Stimulated activated CD8-positive, alpha-beta memory T cell treated with anti-CD3 and anti-CD28 coated beads, Interleukin-4, amount 100 ng/mL, for 1 hour (primary cell): ENCODE measurements around the gene INPP5A.
"Not testable (repeated sequence)": the region's sequence is repeated elsewhere in the genome, so short reads cannot be mapped to it uniquely, and the experiment has no call there.

Experiments
- DNase-seq, 2 donors: peaks; one replicate each; pipeline ENCODE4 v3.0.0-alpha.2; 2020; ENCODE audit warnings: low read depth in 2 of 2, low spot score in 1 of 2

The INPP5A gene

DNA sequence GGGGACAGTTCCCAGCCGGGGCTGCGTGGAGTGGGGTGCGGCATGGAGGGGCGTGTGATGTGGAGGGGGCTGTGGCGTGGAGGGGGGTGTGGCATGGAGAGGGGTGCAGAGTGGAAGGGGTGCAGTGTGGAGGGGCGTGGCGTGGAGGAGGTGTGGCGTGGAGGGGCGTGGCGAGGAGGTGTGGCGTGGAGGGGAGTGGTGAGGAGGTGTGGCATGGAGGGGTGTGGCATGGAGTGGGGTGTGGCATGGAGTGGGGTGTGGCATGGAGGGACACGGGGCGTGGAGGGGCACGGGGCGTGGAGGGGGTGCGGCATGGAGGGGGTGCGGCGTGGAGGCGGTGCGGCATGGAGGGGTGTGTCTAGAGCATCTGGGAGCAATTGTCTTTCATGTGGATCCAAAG is 214.8 kb downstream of the INPP5A start:
- DNase-seq: no peak

DNA sequence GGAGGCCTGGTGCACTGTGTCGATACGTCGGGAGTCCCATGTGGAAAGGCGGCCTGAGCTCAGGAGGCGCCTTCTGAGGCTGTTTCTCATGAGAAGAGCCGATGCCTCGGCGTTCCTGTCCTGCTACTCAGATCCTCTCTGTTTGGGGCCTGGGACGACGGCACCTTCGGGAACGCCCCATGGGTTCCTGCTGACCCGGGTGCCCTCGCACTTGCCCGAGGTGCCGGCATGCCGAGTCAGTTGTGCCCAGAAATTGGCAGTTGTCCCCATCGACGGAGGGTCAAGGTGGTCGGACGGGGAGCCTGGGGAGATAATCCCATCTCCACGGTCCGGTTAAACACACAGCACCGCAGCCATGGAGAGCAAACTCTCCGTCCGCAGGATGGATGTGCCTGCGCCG is 215.4 kb downstream of the INPP5A start:
- DNase-seq: no peak

DNA sequence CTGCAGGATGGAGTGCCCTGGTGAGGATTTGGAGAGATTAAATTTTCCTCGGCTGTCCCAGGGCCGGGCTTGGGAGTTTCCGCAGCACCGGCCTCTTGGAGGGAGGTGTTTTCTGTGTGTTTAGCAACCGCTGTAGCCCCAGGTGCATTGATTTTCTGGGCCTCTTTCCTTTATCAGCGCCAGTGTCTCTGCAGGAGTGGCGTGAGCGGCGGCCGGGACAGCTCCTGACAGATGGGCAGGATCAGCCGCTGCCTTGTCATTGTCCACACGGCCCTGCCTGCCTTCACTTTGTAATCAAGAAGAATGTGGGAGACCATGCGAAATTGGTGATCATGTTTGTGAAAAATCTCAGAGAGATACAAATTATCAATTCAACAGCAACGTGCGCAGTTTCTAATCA is 216.0 kb downstream of the INPP5A start:
- no peak for DNase-seq

DNA sequence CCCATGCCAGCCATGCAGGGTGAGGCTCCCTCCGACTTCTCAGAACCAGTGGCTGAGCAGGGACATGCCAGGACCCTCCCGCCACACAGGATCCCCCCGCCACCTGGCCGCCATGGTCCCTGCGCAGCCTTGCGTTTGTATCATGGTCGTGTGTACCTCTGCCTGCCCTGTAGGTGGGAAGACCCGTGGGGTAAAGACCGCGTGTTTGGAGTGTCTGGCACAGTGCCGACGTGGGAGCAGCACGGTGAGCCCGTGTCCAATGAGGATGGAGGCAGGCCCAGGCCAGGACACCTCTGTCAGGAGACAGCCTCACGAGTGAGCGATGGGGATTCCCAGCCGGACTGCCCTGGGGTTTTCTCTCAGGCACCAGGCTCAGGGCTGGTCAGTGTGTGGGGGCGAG is 216.5 kb downstream of the INPP5A start:
- DNase-seq: no peak

DNA sequence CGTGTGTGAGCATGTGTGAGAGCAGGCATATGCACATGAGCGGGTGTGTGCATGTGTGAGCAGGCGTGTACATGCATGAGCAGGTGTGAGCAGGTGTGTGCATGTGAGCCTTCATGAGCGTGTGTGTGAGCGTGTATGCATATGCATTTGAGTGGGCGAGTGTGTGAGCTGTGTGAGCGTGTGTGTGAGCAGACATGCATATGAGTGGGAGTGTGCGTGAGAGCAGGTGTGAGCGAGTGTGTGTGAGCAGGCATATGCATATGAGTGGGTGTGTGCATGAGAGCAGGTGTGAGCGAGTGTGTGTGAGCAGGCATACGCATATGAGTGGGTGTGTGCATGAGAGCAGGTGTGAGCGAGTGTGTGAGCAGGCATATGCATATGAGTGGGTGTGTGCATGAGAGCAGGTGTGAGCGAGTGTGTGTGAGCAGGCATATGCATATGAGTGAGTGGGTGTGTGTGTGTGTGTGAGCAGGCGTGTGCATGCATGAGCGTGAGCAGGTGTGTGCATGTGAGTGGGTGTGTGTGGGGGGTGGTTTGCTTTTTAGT is 217.7 kb downstream of the INPP5A start:
- DNase-seq: no peak

DNA sequence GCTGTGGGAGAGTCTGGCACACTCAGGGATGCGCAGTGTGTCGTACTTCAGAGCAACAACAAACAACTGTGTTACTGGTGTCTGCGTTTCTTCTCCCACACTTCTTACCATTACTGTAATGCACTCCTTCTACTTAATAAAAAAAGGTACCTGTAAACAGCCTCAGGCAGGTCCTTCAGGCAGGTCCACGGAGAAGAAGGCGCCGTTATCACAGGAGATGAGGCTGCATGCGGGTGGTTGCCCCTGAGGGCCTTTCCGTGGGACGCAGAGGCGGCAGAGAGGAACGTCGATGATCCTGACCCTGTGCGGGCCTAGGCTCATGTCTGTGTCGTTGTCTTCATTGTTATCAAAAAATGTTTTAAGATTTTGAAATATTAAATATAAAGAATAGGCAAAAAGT is 219.0 kb downstream of the INPP5A start:
- no peak for DNase-seq

DNA sequence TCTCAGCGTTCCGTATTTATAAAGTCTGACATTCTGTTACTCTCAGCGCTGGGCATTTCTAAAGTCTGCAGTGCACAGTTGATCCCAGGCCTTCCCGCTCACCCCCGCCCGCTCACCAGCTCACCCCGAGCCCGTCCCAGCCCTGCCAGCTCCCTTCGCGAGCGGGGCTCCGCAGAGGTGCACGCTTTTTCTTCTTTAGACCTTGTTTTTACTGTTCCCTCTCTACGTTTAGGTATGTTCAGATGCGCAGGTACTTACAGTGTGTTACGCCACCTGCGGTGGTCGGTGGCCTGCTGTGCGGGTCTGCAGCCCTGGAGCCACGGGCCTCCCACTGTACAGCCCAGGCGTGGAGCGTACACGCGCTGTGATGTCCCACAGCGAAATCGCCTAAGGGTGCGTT is 219.6 kb downstream of the INPP5A start:
- no peak for DNase-seq

DNA sequence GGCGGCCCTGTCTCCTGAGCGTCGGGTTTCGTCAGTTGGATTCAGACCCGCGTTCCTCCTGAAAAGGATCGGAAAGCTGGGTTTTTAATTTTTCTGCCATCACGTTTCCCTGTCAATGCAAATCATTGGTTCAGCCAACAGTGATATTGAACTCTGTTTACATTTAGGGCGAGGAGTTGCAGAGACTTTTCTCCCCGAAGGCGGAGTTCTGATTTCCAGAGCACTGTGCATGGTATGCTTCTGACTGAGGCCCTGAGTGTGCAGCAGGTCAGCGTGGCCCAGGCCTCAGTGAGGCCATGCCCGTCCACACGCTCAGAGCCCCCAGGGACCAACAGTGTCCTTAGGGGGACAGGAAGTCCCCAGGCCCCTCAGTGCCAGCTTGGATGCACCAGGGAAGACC is 221.3 kb downstream of the INPP5A start:
- no peak for DNase-seq

DNA sequence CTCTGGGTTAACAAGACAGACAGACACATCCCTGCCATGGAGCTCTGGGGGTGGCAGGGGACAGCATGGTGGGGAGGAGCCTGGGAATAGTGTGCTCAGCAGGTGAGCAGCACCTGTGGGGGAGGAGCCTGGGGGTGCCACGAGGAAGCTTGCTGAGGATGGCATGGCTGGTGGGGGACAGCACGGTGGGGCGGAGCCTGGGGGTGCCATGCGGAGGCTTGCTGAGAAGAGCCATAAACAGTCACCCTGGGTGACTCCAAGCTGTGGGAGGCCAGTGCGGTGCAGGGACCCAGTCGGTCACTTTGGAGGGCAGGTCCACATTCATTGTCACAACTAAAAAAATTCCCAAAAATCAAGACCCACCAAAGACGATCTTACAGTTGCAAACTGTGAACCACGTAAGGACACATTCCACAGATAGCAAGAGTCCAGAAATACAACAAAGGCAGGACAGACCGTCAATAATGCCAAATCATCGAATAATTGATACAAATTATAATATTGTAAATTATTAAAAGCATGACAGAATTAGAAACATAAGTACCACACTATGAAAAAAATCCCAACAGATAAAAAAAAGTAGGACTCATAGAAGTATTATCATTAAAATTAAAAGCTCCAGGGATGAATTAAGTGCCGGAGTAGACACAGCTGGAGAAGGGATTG is 223.9 kb downstream of the INPP5A start:
- no peak for DNase-seq

DNA sequence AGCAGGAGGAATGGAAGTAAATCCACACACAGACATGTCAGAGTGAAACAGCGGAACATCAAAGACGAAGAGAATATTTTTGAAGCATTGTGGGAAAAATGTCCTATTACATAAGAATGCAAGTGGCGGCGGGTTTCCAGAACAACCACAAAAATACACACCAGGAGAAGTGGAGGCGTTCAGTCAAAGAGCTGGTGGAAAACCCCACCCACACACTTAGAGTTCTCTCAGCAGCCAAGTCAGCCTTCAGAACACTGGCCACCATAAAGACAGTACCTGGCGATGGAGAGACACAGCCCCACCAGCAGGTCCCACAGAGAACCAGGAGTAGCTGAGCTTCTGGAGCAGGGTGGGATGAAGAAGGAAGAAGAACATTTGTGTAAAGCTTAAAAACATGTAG is 224.7 kb downstream of the INPP5A start:
- no peak for DNase-seq

DNA sequence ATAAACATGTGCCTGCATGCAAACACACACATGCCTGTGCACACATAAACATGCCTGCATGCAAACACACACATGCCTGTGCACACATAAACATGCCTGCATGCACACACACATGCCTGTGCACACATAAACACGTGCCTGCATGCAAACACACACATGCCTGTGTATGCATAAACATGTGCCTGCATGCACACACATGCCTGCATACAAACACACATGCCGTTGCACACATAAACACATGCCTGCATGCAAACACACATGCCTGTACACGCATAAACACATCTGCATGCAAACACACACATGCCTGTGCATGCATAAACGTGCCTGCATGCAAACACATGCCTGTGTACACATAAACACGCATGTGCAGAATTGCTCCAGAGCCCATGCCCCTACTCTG is 226.0 kb downstream of the INPP5A start:
- DNase-seq: no peak

DNA sequence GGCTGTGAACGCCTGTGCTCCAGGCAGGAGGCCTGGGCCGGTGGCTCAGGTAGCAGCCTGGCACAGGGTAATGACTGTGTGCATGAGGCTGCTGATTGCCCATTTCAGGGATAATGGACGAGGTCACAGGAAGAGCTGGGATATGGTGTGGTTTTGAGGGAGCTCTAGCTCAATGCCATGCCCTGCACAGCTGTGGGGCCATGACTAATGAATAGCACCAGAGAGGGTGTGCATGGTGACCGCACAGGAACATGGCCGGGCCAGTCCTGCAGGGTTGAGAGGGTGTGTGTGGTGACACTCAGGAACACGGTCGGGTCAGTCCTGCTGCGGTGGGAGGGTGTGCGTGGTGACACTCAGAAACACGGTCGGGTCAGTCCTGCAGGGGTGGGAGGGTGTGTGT is 226.5 kb downstream of the INPP5A start:
- DNase-seq: no peak

DNA sequence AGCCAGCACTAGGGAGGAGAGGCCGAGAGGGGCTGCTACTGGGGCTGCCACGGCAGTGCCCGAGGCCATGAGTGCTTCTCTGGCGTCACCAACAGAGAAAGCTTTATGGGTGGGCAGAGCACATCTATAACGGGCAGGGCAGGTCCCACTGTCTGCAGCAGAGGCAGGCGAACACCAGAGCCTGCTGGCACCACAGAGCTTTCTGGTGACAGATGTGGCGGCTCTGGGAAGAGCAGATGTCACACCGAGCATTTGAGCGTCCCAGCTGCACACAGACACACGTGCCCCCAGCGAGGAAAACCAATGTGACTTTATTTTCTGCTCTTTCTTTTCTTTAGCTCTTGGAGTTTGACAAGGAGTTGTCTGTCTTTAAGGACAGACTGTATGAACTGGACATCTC is 227.8 kb downstream of the INPP5A start:
- DNase-seq: no peak

DNA sequence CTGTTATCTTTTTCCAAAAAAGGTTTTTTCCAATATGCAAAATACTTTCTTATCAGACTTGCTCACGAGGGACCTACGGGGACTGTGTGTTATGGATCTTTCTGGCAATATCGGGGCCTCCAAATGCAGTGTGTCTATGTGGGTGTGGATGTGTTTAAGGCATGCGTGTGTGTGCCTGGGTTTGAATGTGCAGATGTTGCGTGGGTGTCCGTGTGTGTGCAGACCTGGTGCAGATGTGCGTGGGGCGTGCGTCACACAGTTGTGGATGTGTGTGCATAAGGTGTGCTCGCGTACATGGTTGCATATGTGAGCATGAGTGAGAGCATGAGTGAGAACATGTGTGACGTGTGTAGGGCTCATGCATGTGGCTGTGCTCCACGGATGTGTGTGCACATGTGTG is 228.7 kb downstream of the INPP5A start:
- no peak for DNase-seq

DNA sequence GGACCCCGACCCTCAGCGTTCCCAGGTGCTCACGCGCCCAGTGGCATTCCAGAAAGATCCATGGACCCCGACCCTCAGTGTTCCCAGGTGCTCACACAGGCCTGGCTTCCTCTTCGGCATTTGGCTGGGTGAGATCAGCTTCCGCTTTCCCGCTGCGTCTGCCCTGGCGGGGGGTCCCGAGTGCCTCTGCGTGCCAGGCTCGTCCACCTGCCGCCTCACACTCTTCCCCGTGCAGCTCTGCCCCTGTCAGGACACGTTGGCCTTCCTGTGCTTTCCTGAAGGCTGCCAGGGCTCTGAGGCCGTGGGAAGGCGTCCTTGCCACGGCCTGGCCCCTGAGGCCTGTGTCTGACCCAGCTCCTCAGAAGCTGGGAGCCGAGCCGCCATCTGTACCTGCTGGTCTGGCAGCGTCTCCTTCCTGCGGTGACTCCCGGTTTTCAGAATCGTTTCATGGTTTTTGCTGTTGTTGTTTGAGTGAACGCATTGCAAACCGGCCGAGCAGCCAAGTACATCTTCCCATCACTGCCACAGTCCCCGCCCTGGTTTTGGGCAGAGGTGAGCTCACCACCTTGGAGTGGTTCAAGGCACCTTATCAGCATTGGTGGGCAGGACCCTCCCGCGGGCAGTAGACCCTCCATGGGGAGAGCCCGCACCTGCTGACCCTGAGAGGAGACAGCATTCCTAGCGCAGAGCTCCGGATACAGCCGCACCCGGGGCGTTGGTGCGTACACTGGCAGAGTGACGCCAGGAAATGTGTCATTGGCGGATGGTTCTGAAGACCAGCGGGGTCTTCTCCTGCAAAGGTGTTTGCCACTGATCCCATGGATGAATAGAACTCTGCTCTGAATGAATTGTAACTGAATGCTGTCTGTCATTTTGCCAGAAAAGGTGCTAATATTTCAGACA is 231.0 kb downstream of the INPP5A start:
- DNase-seq: no peak

DNA sequence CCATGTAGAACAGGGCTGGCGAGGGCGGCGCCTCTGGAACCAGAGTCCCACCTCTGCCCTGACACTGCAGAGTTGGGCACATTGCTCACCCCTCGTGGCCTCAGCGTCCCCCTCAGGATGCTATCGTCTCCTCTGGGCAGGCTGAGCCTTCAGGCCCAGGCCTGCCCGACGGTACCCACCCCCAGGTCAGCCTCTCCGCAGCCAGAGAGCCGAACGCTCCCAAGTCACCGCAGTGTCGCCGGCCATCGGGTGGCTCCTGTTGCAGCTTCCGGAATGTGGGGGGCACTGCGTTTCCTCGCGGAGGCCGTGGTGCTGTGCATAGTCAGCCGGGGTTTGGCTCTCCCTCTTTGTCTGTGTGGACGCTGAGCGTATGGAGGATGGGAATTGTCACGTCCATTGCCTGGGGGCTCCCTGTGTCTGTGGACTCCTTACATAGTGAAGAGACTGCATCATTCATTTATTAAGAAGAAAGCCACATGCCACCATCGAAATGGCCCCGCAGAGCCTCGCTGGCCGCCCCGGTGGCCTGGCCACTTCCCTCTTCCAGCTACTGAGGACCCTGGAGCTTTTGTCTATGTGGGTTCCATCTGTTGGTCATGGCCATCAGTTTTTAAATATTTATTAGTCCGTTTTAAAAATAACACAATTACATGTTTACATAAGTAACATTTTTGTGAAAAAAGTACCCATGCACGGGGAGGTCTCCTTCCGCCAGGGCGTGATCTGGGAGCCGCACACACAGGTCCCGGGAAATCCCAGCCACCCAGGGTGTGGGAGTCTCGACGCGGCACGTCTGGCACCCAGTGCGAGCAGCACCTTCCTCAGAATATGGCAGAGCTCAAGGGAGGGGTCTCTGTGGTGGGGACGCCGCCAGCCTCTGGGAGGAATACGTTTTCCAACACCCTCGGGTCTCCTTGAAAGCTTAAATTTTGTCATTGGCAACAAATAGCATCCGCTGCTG is 232.8 kb downstream of the INPP5A start:
- no peak for DNase-seq

DNA sequence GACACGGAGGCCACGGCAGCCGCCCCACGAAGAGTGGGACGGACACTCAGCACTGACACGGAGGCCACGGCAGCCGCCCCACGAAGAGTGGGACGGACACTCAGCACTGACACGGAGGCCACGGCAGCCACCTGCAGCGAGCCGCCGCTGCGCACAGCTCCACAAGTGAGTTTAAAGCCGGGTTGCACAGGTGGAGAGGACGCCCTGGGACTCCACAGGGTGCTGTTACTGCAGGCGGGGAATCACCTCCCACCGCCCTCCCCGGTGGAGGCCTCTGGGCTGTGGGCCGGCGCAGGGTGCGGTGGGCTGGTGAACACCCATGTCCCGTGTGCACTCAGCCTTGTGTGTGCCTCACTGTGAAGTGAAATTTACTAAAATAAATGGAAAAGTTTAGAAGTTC is 235.2 kb downstream of the INPP5A start:
- DNase-seq: not testable (repeated sequence)

DNA sequence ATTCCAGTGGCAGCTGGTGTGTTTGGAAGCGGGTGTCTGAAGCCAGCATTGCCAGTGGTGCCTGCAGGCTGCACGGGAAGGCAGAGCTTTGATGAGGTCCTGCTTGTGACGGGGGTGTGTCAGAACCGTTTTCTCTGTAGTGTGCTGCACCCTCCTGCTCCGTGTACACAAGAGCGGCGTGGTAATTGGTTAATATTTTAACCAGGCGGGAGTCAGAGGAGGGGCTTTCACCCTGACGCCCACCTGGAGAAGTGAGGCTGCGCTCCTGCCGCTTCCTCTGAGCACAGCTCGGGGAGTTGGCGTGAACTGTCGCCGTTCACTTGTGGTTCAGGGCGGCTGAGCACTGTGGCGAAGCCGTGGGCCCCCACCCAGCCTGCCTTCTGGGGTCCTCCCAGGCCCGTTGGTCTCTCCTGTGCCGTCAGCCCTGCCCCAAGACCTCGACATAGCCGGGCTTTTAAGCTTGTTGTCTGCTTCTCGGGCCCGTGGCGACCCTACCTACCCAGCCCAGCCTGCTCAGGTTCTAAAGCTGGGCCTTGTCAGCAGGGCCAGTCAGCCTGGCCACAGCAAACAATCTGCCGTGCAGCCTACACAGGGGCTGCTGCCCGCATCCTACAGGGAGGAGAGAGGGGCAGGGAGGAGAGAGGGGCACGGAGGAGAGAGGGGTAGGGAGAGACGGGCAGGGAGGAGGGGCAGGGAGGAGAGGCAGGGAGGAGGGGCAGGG is 236.8 kb downstream of the INPP5A start:
- no peak for DNase-seq

DNA sequence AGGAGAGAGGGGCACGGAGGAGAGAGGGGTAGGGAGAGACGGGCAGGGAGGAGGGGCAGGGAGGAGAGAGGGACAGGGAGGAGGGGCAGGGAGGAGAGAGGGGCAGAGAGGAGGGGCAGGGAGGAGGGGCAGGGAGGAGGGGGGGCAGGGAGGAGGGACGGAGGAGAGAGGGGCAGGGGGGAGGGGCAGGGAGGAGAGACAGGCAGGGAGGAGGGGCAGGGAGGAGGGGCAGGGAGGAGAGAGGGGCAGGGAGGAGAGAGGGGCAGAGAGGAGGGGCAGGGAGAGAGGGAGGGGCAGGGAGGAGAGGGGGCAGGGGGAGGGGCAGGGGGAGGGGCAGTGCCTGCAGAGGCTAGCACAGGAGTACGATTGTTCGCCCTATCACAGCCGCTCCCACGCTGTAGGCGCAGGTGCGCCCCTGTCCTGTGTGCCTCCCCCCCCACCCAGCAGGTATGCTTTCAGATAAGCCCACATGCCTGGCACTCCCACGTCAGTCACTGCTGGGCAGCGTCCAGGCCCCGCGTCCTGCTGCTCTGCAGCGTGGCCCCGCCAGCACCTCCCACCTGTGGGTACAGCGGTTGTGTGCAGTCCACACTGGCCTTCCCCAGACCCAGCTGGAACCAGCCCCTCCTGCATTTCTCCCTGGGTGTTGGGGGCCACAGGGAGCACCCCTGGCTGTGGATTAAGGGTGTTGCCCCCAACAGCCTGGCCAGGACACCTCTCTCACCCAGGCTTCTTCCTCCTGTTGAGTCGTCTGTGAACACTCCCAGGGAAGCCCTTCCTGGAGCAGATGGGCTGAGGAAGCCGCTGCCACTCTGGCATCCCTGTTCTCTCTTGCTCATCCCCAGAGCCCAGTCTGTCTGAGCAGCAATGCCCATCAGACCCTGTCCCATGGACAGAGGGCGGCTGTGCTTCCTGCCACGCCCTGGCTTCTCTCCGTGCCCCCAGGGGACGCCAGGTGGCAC is 237.6 kb downstream of the INPP5A start:
- no peak for DNase-seq
